Nephron progenitor cell (in vitro differentiated cells): ENCODE measurements around the gene KCNK5.

ENCODE experiments used
- DNase-seq: peaks from one replicate; pipeline ENCODE4 v3.0.0; 2021
- H3K27ac Mint-ChIP-seq: 2 replicates; pipeline ENCODE4 v1.8.0; 2021; ENCODE audit warnings: mild to moderate bottlenecking, moderate library complexity, mixed read lengths
- H3K27me3 Mint-ChIP-seq: 2 replicates; pipeline ENCODE4 v1.8.0; 2021; ENCODE audit warnings: mild to moderate bottlenecking, low read depth, mixed read lengths; ENCODE audit not compliant: poor library complexity
- H3K36me3 Mint-ChIP-seq: 2 replicates; pipeline ENCODE4 v1.8.0; 2021; ENCODE audit warnings: low read depth, mixed read lengths
- H3K4me1 Mint-ChIP-seq: 2 replicates; pipeline ENCODE4 v1.8.0; 2021; ENCODE audit warnings: mixed read lengths
- H3K4me3 Mint-ChIP-seq: 2 replicates; pipeline ENCODE4 v1.8.0; 2021; ENCODE audit warnings: mild to moderate bottlenecking, moderate library complexity, mixed read lengths
- H3K9me3 Mint-ChIP-seq: 2 replicates; pipeline ENCODE4 v1.8.0; 2021; ENCODE audit warnings: mild to moderate bottlenecking, moderate library complexity, mixed read lengths
- TF ChIP-seq, protein P1 (sequence below): fragments of 200-600 bp; sonication (generic); IDR thresholded peaks from 2 replicates; pipeline ENCODE4 v1.5.0; 2021; ENCODE audit warnings: antibody characterized with exemption

KCNK5 gene

DNA sequence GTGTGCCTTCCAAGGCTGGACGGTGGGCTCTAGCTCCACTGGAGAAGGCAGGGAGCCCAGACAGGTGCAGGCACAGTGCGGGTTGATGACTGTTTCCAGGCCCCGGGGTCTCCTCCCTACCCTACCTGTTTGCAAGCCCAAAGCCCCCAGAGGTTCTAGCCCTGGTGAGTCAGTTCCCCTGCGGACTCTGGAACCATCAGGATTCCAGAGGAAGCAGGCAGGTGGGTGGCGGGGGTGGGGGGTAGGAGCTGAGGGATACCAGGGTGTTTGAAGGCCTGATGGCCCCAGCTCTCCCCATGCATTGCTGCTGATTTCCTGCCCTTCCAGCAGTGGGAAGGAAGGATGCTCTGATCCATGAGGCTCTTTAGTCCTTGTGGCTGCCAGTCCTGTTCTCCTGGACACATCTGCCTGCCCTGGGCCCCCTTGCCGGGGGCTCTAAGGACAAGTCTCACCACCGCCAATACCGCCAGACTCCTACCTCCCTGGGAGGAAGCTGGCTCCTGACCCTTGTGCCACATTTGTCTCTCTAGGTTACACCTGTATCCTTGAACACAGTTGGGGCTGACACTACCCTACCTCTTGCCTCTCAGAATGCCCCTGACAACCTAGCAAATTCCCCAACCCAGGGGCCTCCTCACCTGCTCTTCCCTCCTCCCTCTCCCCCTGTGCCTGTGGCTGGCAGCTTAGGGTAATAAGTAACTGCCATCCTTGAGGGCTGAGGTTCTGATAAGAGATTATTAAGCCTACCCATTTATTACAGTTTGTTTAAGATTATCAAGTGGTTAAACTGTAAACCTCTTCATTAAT is 21.7 kb downstream of the KCNK5 start:
- Mint-ChIP-seq H3K4me1 (peaks cover 89% of the 10 kb centered on the region), H3K27me3 (peaks cover 8% of the 10 kb centered on the region), H3K4me3 (no peak overlapping the region), H3K9me3 (no peaks in the 10 kb centered on the region), H3K27ac (no peak overlapping the region), H3K36me3 (peaks cover 10% of the 10 kb centered on the region)
- TF ChIP-seq, protein P1, sequence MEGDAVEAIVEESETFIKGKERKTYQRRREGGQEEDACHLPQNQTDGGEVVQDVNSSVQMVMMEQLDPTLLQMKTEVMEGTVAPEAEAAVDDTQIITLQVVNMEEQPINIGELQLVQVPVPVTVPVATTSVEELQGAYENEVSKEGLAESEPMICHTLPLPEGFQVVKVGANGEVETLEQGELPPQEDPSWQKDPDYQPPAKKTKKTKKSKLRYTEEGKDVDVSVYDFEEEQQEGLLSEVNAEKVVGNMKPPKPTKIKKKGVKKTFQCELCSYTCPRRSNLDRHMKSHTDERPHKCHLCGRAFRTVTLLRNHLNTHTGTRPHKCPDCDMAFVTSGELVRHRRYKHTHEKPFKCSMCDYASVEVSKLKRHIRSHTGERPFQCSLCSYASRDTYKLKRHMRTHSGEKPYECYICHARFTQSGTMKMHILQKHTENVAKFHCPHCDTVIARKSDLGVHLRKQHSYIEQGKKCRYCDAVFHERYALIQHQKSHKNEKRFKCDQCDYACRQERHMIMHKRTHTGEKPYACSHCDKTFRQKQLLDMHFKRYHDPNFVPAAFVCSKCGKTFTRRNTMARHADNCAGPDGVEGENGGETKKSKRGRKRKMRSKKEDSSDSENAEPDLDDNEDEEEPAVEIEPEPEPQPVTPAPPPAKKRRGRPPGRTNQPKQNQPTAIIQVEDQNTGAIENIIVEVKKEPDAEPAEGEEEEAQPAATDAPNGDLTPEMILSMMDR = no peak
- DNase-seq = no peak

DNA sequence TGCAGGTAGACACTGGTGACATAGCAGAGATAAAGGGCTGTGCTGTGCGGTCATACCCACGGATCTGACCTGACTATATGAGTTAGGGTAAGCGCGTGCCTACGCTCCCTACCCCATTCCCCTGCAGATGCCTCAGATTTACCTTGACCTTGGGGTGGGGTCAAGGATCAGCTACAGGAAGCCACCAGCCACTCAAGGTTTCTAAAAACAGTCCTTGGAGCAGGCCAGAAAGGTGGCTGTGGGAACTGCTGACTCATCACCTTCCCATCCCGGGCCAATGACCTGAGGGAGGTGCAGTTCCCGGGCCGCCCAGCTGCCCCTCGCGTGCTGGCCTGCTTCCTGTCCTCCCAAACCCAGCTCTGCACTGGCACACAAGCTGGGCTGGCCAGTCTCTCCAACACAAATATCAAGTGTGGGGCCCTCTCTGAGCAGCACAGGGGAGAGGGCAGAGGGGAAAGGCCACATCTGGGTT is 23.0 kb downstream of the KCNK5 start:
- Mint-ChIP-seq H3K36me3 (peaks cover 10% of the 10 kb centered on the region), H3K9me3 (no peaks in the 10 kb centered on the region), H3K4me1 (peaks cover 96% of the 10 kb centered on the region), H3K27ac (no peak overlapping the region), H3K27me3 (peaks cover 6% of the 10 kb centered on the region), H3K4me3 (no peak overlapping the region)
- DNase-seq = no peak
- TF ChIP-seq, protein P1 = no peak

DNA sequence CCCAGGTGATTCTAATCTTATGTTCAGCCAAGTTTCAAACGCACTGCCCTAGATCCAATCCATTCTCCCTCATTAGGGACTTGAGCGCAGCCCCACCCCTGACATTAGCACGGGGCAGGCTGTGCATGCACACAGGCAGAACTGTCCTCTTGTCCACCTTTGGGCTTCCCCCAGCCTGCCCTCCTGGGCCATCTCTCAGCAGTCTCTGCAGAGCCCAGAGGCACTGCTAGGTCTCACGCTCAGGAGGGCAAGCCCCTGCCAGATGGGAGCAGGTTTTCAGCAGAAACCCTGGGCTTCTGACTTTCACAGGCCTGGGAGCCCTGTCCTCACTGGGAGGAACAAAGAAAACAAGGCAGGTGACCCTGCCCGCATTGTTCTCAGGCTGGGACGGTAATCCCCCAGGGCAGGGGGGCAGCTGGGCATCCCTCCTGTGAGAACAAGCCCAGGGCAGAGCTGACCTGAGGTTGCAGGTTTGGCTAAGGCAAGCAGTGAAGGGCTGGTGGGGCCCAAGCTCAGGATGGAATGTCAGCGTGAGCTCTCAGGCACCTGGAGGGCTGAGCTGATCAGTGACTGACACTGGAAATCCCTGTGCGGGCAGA is 24.5 kb downstream of the KCNK5 start:
- H3K27me3 Mint-ChIP-seq = peaks cover 6% of the 10 kb centered on the region
- DNase-seq = no peak
- TF ChIP-seq, protein P1 = no peak
- H3K4me1 Mint-ChIP-seq = peaks cover 96% of the 10 kb centered on the region
- no peak overlapping the region for H3K4me3 Mint-ChIP-seq
- peak overlapping the region; percentile 55 for H3K27ac Mint-ChIP-seq
- H3K9me3 Mint-ChIP-seq = no peaks in the 10 kb centered on the region
- peaks cover 10% of the 10 kb centered on the region for H3K36me3 Mint-ChIP-seq

DNA sequence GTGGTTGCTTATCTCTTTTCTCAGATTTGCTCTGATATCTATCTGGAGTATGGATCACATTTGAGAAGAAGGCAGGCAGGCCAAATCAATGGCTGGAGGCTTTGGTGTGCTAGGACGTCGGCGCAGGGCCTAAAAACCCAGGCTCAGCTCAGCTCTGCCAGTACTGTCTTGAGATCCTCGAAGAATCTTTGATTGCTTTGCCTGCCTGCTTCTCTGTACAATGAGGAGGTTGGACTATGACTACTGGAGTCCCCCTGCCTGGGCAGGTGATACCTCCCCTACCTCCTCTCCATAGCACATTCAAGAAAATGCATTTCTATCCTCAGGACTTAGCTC is 25.1 kb downstream of the KCNK5 start:
- Mint-ChIP-seq H3K27me3 (peaks cover 5% of the 10 kb centered on the region), H3K36me3 (peaks cover 10% of the 10 kb centered on the region), H3K4me1 (peaks cover 94% of the 10 kb centered on the region), H3K4me3 (no peak overlapping the region), H3K9me3 (no peaks in the 10 kb centered on the region), H3K27ac (peak overlapping the region; percentile 55)
- TF ChIP-seq, protein P1 = no peak
- DNase-seq = no peak

GRCh38 chr6:39203436-39204159 is 25.7 kb downstream of the KCNK5 start:
- H3K27ac Mint-ChIP-seq = no peak overlapping the region
- no peak for DNase-seq

More at GRCh38 chr6:39203436-39204159, 25.7 kb downstream of the KCNK5 start:
- peaks cover 3% of the 10 kb centered on the region for H3K27me3 Mint-ChIP-seq
- H3K4me1 Mint-ChIP-seq = peaks cover 94% of the 10 kb centered on the region
- TF ChIP-seq, protein P1 = no peak
- no peaks in the 10 kb centered on the region for H3K9me3 Mint-ChIP-seq
- no peak overlapping the region for H3K4me3 Mint-ChIP-seq
- peaks cover 15% of the 10 kb centered on the region for H3K36me3 Mint-ChIP-seq
